ENCODE data around the gene NDUFB8. TPM values are rescaled to one million over a fixed set of nuclear protein-coding genes. Genes with fewer than 3 reads are reported as not detected.

The NDUFB8 gene
- total and polyA plus RNA-seq, 7 donors: 168 to 383 (median 221) TPM

DNA sequence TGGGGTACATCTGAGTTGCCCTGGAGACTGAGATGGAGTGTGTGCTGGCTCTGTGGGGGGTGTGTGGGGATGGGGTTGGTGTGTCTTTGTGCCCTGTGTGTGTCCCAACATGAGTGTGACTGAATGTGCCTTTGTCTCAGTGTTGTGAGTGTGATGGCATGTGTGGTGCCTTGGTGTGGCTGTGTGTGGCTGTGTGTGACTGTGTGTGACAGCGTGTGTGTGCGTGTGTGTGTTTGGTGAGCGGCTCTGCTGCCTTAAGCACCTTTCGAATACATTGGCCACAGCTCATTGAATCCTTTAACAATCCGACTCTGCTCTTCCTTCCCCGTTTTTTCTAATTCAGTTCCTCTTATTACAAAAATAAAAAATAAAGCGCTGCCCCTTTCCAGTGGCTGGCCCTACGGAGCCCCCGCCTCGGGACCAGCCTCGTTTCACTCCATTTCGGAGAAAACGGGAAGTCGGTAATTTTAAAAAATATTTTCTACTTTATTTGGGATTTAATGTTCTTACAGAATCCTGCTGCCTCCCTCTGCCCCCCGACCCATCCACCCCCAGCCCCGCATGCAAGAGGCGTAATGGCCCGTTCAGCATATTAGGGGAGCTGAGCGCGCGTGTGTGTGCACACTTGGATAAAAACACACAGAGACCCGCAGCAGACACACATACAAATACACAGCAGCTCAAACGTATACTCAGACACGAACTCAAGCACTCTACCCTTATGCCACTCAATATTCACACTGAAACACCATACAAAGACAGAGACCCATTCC is 41.6 kb upstream of the NDUFB8 start:
- no peaks in the 10 kb centered on the region for H3K4me1 ChIP-seq
- ATAC-seq (no peak), DNase-seq (no peak)
- 84 to 86% (median 84%) methylated on average over 24 of the region's 24 CpGs for WGBS, 3 donors
- TF ChIP-seq, protein P1, sequence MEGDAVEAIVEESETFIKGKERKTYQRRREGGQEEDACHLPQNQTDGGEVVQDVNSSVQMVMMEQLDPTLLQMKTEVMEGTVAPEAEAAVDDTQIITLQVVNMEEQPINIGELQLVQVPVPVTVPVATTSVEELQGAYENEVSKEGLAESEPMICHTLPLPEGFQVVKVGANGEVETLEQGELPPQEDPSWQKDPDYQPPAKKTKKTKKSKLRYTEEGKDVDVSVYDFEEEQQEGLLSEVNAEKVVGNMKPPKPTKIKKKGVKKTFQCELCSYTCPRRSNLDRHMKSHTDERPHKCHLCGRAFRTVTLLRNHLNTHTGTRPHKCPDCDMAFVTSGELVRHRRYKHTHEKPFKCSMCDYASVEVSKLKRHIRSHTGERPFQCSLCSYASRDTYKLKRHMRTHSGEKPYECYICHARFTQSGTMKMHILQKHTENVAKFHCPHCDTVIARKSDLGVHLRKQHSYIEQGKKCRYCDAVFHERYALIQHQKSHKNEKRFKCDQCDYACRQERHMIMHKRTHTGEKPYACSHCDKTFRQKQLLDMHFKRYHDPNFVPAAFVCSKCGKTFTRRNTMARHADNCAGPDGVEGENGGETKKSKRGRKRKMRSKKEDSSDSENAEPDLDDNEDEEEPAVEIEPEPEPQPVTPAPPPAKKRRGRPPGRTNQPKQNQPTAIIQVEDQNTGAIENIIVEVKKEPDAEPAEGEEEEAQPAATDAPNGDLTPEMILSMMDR (IDR thresholded peaks at IDR 0.05): no peak
- intact Hi-C loops (cut with DNase I): no loop called here
- H3K27me3 ChIP-seq (ENCODE audit: insufficient read depth in 3 of 3, low read length in 2 of 3): peaks cover 0 to 78% (median 16%) of the 10 kb centered on the region in 3 donors
- H3K4me3 ChIP-seq: no peak overlapping the region
- no peaks in the 10 kb centered on the region for H3K36me3 ChIP-seq (ENCODE audit: insufficient read depth in 1 of 2, low read depth in 1 of 2)
- no peaks in the 10 kb centered on the region for H3K9me3 ChIP-seq
- no peak overlapping the region for H3K27ac ChIP-seq

DNA sequence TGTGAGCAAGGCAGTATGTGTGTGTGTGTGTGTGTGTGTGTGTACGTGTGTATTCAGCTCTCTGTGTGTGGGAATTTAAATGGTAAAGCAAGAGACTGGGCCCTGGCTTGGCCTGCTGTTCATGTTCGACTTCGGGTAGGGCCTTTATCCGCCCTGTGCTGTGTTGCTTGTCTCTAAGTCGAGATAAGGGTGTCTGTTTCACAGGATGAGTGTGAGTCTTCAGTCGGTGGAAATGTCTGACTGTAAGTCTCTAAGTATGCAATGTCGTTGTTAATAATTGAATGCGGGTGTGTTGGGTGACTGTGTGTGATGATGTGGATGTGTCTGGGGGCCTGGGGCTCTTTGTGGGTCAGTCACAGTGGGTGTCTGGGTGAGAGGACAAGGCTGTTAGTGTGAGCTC is 40.8 kb upstream of the NDUFB8 start:
- DNase-seq: no peak

DNA sequence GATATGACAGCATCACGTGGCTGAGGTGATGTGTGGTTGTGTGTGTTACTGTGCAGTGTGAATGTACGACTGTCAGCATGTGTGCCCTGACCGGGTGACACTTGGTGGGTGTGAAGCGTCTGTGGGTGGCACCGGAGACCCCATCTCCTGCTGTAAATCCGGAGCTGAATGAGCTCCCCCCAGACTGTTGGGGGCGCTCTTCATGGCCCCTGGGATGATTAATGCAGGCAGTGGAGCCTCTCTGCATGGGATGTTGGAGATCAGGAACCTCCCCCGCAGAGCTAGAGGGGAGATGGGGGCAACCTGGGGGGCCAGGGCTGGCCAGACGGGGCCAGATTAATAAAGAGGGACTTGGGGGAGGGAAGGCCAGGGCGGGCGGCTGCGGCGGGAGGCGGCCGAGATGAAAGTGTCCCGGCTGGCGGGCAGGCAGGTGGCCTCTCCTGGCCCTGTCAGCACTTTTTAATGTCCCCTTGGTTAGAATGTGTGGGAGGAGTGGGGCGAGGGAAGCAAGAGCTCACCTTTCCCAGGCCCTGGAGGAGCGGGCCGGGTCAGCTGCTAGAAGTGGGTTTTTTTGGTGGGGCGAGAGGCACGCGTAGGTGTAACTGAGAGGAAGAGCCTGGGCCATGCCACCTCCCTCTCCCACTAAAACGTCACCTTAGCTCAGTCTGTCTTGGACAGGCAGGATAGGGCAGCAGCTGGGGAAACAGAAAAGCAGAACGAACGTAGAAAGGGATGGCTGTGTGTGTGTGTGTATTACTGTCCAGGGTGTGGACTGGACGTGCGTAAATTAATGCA is 40.2 kb upstream of the NDUFB8 start:
- Histone ChIP-seq H3K27me3 (ENCODE audit: insufficient read depth in 3 of 3, low read length in 2 of 3) (peaks cover 0 to 81% (median 19%) of the 10 kb centered on the region in 3 donors), H3K4me1 (no peaks in the 10 kb centered on the region), H3K27ac (no peak overlapping the region), H3K9me3 (no peaks in the 10 kb centered on the region), H3K36me3 (ENCODE audit: insufficient read depth in 1 of 2, low read depth in 1 of 2) (no peaks in the 10 kb centered on the region), H3K4me3 (no peak overlapping the region)
- TF ChIP-seq, protein P1 (IDR thresholded peaks at IDR 0.05): no peak
- 16 to 17% (median 17%) methylated on average over 28 of the region's 28 CpGs for WGBS, 3 donors
- intact Hi-C loops (cut with DNase I): loop anchor here (10.0 kb wide), 3 partner anchors 175 to 445 kb away; partner anchors contain the start of gene PAX2 (in 1 of the 2)
- DNase-seq: no peak
- no peak for ATAC-seq

More for the DNA sequence above, 40.8 kb upstream of the NDUFB8 start:
- Histone ChIP-seq H3K4me3 (no peak overlapping the region), H3K27me3 (ENCODE audit: insufficient read depth in 3 of 3, low read length in 2 of 3) (peaks cover 0 to 80% (median 15%) of the 10 kb centered on the region in 3 donors), H3K9me3 (no peaks in the 10 kb centered on the region), H3K36me3 (ENCODE audit: insufficient read depth in 1 of 2, low read depth in 1 of 2) (no peaks in the 10 kb centered on the region), H3K4me1 (no peaks in the 10 kb centered on the region), H3K27ac (no peak overlapping the region)
- ATAC-seq: no peak
- 55 to 72% (median 62%) methylated on average over 8 of the region's 8 CpGs for WGBS, 3 donors
- TF ChIP-seq, protein P1 (IDR thresholded peaks at IDR 0.05): no peak
- intact Hi-C loops (cut with DNase I): no loop called here

DNA sequence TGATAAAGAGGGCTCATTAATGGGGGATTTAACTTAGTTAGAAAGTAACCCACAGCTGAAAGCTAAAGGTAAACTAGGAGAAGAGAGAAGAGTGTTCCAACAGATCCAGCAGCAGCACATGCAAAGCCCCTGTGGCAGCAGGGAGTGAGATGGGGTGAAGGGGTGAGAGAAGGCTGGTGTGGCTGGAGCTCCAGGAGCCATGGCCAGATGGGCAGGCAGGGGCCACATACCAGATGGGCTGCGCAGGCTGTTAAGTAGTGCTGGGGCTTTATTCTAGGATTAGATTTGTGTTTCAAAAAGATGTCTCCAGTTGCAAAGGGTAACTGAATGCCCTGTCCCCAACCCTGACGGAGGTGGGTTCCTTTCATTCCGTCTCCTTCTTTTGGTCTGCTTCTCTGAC is 39.2 kb upstream of the NDUFB8 start:
- Histone ChIP-seq H3K27me3 (ENCODE audit: insufficient read depth in 3 of 3, low read length in 2 of 3) (peaks cover 0 to 91% (median 21%) of the 10 kb centered on the region in 3 donors), H3K4me3 (no peak overlapping the region), H3K4me1 (no peaks in the 10 kb centered on the region), H3K9me3 (no peaks in the 10 kb centered on the region), H3K36me3 (ENCODE audit: insufficient read depth in 1 of 2, low read depth in 1 of 2) (no peaks in the 10 kb centered on the region), H3K27ac (no peak overlapping the region)
- DNase-seq (no peak), ATAC-seq (no peak)
- TF ChIP-seq, protein P1 (IDR thresholded peaks at IDR 0.05): no peak
- 24 to 47% (median 29%) methylated on average over 3 of the region's 3 CpGs for WGBS, 3 donors
- intact Hi-C loops (cut with DNase I): loop anchor here (10.0 kb wide), 3 partner anchors 176 to 446 kb away; partner anchors contain the start of gene PAX2 (in 1 of the 2)
